Measurements from ENCODE around the gene HES2. TPM values are rescaled to one million over a fixed set of nuclear protein-coding genes. Genes with fewer than 3 reads are reported as not detected.

The HES2 gene
- total and polyA plus RNA-seq, 2 of the 4 experiments (the other 2 are of a cell fraction): not detected

GRCh38 chr1:6380037-6380436 lies 39.7 kb downstream of the HES2 start:
- H3K79me1 ChIP-seq (ENCODE audit: low read depth in 1 of 2, low read length in 2 of 2): peaks cover 11 to 31% of the 10 kb centered on the region in 2 experiments
- no peaks in the 10 kb centered on the region for H3K4me1 ChIP-seq (ENCODE audit: control insufficient read depth, insufficient read depth, low read length)
- H3K27ac ChIP-seq (ENCODE audit: insufficient read depth, low read length): no peak overlapping the region
- no TSS peak for BruUV-seq (replicated peaks)
- H3K18ac ChIP-seq (ENCODE audit: low read depth, low read length): no peak overlapping the region
- H3K36me3 ChIP-seq (ENCODE audit: control insufficient read depth, insufficient read depth, low read length): no peaks in the 10 kb centered on the region
- H3K9ac ChIP-seq (ENCODE audit: low read depth, low read length): no peak overlapping the region
- H2AFZ ChIP-seq (replicated peaks; ENCODE audit: low read length, poor library complexity): no peak overlapping the region
- ATAC-seq (ENCODE audit: low read depth): no peak
- H4K8ac ChIP-seq (ENCODE audit: low read depth in 2 of 2, low read length in 2 of 2): no peak overlapping the region
- TF ChIP-seq CHD1 (IDR thresholded peaks at IDR 0.05; ENCODE audit: low read depth, low read length) (no peak), MXI1 (IDR thresholded peaks at IDR 0.05; ENCODE audit: borderline replicate concordance, low read depth, low read length) (no peak), SMC3 (IDR thresholded peaks at IDR 0.05; ENCODE audit: low read depth, low read length) (no peak), MAZ (IDR thresholded peaks at IDR 0.05; ENCODE audit: borderline replicate concordance, low read depth, low read length) (no peak), USF2 (IDR thresholded peaks at IDR 0.05; ENCODE audit: low read depth, low read length) (no peak), RFX5 (IDR thresholded peaks at IDR 0.05; ENCODE audit: low read depth, low read length) (no peak), RCOR1 (IDR thresholded peaks at IDR 0.05; ENCODE audit: insufficient replicate concordance, low read length) (no peak), NFE2L2 (IDR thresholded peaks at IDR 0.05; ENCODE audit: low read depth, low read length) (no peak), FOS (IDR thresholded peaks at IDR 0.05; ENCODE audit: low read depth, low read length) (no peak), RAD21 (IDR thresholded peaks at IDR 0.05; ENCODE audit: low read length) (no peak), CTCF (conservative IDR thresholded peaks at IDR 0.05; ENCODE audit: low read depth, low read length) (no peak), POLR2A (IDR thresholded peaks at IDR 0.05; ENCODE audit: low read depth, low read length) (no peak), CEBPB (IDR thresholded peaks at IDR 0.05; ENCODE audit: low read depth, low read length) (no peak), MAFK (IDR thresholded peaks at IDR 0.05; ENCODE audit: low read depth, low read length) (no peak), ELK1 (IDR thresholded peaks at IDR 0.05; ENCODE audit: borderline replicate concordance, low read depth, low read length) (no peak), BHLHE40 (IDR thresholded peaks at IDR 0.05; ENCODE audit: low read depth, low read length) (no peak)
- H2BK20ac ChIP-seq (ENCODE audit: low read depth, low read length): no peak overlapping the region
- H3K4ac ChIP-seq (ENCODE audit: low read depth, low read length): no peak overlapping the region
- intact Hi-C loops (cut with micrococcal nuclease) (no loop called here), in situ Hi-C loops (cut with MboI; ENCODE audit: low sequenced_read_pairs) (no loop called here), dilution Hi-C loops (cut with HindIII; ENCODE audit: low sequenced_read_pairs, unreplicated experiment) (no loop called here)
- no peak for DNase-seq
- no peak overlapping the region for H2BK15ac ChIP-seq (ENCODE audit: low read depth, low read length)
- H2BK120ac ChIP-seq (ENCODE audit: low read depth, low read length): no peak overlapping the region
- no peak overlapping the region for H4K91ac ChIP-seq (ENCODE audit: insufficient read depth, low read depth, low read length)
- no peak overlapping the region for H3K23ac ChIP-seq (ENCODE audit: low read depth, low read length)
- no peak overlapping the region for H2AK9ac ChIP-seq (replicated peaks; ENCODE audit: low read depth, low read length, poor library complexity)
- no CpG with 5 or more reads among the region's 7 CpGs for WGBS, 2 experiments (ENCODE audit: extremely low coverage in 2 of 2, insufficient read length in 1 of 2)
- H2AK5ac ChIP-seq (ENCODE audit: low read depth, low read length): no peak overlapping the region
- CTCF ChIA-PET: no interaction called here
- H3K9me1 ChIP-seq (ENCODE audit: insufficient read depth, low read length): peaks cover 3% of the 10 kb centered on the region; the same call in 1 of the 2 replicates
- H3K14ac ChIP-seq (replicated peaks; ENCODE audit: low read depth, low read length): no peak overlapping the region
- no peak overlapping the region for H3K56ac ChIP-seq (ENCODE audit: extremely low read depth, insufficient read depth, low read length)
- H4K5ac ChIP-seq (ENCODE audit: low read depth, low read length): no peak overlapping the region
- no peaks in the 10 kb centered on the region for H3K9me3 ChIP-seq (ENCODE audit: control insufficient read depth, insufficient read depth, low read length)
- no peak overlapping the region for H2BK5ac ChIP-seq (ENCODE audit: low read depth, low read length, poor library complexity, severe bottlenecking)
- no peak overlapping the region for H3K4me2 ChIP-seq (ENCODE audit: low read depth, low read length)
- no peaks in the 10 kb centered on the region for H3K27me3 ChIP-seq (ENCODE audit: control insufficient read depth, insufficient read depth, low read length)
- no peaks in the 10 kb centered on the region for H4K20me1 ChIP-seq (ENCODE audit: insufficient read depth, low read length)
- POLR2A ChIA-PET (ENCODE audit: unreplicated experiment): no interaction called here
- no peak overlapping the region for H3K4me3 ChIP-seq (ENCODE audit: insufficient read depth, low read depth, low read length)
